PC-3 (cell line): ENCODE data around the gene PAX7.

ENCODE experiments used
- EZH2 ChIP-seq: fragments of 300-600 bp; sonication (generic); IDR thresholded peaks from one replicate; pipeline ENCODE4 v1.6.1; 2017; ENCODE audit warnings: antibody characterized with exemption, mild to moderate bottlenecking, low read length; ENCODE audit not compliant: unreplicated experiment
- TF ChIP-seq, protein P1 (sequence below): fragments of 300-600 bp; sonication (generic); conservative IDR thresholded peaks from 2 replicates; pipeline ENCODE4 v1.5.1; 2017; ENCODE audit warnings: antibody characterized with exemption, low read depth, mild to moderate bottlenecking, low read length

GRCh38 chr1:18732686-18733085 is 102.0 kb downstream of the PAX7 start:
- TF ChIP-seq, protein P1, sequence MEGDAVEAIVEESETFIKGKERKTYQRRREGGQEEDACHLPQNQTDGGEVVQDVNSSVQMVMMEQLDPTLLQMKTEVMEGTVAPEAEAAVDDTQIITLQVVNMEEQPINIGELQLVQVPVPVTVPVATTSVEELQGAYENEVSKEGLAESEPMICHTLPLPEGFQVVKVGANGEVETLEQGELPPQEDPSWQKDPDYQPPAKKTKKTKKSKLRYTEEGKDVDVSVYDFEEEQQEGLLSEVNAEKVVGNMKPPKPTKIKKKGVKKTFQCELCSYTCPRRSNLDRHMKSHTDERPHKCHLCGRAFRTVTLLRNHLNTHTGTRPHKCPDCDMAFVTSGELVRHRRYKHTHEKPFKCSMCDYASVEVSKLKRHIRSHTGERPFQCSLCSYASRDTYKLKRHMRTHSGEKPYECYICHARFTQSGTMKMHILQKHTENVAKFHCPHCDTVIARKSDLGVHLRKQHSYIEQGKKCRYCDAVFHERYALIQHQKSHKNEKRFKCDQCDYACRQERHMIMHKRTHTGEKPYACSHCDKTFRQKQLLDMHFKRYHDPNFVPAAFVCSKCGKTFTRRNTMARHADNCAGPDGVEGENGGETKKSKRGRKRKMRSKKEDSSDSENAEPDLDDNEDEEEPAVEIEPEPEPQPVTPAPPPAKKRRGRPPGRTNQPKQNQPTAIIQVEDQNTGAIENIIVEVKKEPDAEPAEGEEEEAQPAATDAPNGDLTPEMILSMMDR: no peak
- no peak for TF ChIP-seq EZH2
